Measurements from ENCODE around the gene KCND3.
A peak's percentile ranks its signal among the peaks of the same experiment; 100 is the strongest.

KCND3 gene

DNA sequence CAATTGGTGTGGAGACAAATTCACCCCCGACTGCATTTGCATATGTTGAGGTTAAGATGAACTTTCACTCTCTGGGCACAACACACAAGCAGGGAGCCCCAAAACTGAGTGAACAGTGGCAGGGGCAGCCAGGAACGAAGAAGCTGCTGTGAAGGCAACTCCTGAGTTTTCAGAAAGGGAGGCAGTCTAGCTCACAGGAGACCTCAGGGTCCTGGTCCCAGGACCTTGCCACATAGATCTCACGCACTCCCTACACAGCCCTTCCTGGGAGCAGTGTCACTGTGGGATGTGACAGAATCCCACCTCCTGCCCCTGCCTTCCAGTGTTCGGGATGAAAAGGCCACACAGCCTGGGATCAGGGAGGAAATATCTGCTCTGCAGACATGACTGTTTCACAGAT, 60.9 kb downstream of the KCND3 start:
- Histone ChIP-seq H3K27ac (ENCODE audit: extremely low read depth, low read depth, low read length) (no peak overlapping the region), H3K4me3 (ENCODE audit: low read depth, low read length) (no peak overlapping the region), H3K36me3 (ENCODE audit: control insufficient read depth in 2 of 2, insufficient read depth in 1 of 2, low read length in 2 of 2) (no peaks in the 10 kb centered on the region), H3K4me1 (ENCODE audit: control insufficient read depth, insufficient read depth, low read length) (no peaks in the 10 kb centered on the region), H3K9me3 (ENCODE audit: control insufficient read depth, insufficient read depth, low read depth, low read length) (no peaks in the 10 kb centered on the region)
- TF ChIP-seq ZFP37 (tag by site-specific recombination; IDR thresholded peaks at IDR 0.05) (no peak), ZFP41 (tag by site-specific recombination; IDR thresholded peaks at IDR 0.05; ENCODE audit: borderline replicate concordance) (no peak), ZNF394 (tag by site-specific recombination; IDR thresholded peaks at IDR 0.05; ENCODE audit: borderline replicate concordance) (no peak), MZF1 (tag by site-specific recombination; IDR thresholded peaks at IDR 0.05; ENCODE audit: borderline replicate concordance) (no peak), ZNF404 (tag by site-specific recombination; IDR thresholded peaks at IDR 0.05) (no peak), MEIS1 (CRISPR knock-in tag; IDR thresholded peaks at IDR 0.05; ENCODE audit: borderline replicate concordance) (no peak), ZNF621 (tag by site-specific recombination; IDR thresholded peaks at IDR 0.05) (no peak)
- TF ChIP-seq, protein P1, sequence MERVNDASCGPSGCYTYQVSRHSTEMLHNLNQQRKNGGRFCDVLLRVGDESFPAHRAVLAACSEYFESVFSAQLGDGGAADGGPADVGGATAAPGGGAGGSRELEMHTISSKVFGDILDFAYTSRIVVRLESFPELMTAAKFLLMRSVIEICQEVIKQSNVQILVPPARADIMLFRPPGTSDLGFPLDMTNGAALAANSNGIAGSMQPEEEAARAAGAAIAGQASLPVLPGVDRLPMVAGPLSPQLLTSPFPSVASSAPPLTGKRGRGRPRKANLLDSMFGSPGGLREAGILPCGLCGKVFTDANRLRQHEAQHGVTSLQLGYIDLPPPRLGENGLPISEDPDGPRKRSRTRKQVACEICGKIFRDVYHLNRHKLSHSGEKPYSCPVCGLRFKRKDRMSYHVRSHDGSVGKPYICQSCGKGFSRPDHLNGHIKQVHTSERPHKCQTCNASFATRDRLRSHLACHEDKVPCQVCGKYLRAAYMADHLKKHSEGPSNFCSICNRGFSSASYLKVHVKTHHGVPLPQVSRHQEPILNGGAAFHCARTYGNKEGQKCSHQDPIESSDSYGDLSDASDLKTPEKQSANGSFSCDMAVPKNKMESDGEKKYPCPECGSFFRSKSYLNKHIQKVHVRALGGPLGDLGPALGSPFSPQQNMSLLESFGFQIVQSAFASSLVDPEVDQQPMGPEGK (tag by site-specific recombination; IDR thresholded peaks at IDR 0.05), result no peak
- ChIA-PET POLR2A (no interaction called here), CTCF (no interaction called here)

DNA sequence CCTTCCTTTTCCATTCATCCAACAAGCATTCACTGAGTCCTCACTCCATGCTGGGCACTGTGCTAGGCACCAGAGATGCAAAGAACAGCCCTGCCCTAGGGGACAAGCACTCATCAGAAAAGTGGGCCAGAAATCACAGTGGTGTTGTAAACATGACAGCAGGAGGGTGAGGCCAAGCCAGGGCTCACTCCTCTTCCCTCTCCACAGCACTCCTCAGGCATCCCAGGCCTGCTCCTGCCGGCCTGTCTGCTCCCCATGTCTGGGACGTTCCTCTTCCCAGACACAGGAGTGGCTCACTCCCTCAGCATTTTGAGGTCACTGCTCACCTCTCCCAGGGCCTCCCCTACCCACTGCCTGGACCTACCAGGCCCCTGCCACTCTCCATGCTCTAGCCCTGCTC, 61.8 kb downstream of the KCND3 start:
- ChIA-PET POLR2A (no interaction called here), CTCF (no interaction called here)
- TF ChIP-seq ZIC2 (tag by site-specific recombination; IDR thresholded peaks at IDR 0.05), result peak; percentile 65
- TF ChIP-seq ZFHX2 (tag by site-specific recombination; conservative IDR thresholded peaks at IDR 0.05), result no peak
- TF ChIP-seq, protein P2, sequence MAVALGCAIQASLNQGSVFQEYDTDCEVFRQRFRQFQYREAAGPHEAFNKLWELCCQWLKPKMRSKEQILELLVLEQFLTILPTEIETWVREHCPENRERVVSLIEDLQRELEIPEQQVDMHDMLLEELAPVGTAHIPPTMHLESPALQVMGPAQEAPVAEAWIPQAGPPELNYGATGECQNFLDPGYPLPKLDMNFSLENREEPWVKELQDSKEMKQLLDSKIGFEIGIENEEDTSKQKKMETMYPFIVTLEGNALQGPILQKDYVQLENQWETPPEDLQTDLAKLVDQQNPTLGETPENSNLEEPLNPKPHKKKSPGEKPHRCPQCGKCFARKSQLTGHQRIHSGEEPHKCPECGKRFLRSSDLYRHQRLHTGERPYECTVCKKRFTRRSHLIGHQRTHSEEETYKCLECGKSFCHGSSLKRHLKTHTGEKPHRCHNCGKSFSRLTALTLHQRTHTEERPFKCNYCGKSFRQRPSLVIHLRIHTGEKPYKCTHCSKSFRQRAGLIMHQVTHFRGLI (tag by site-specific recombination; IDR thresholded peaks at IDR 0.05), result no peak
- no peak for TF ChIP-seq ZFP69B (tag by site-specific recombination; IDR thresholded peaks at IDR 0.05)
- Histone ChIP-seq H3K4me3 (ENCODE audit: low read depth, low read length) (no peak overlapping the region), H3K27ac (ENCODE audit: extremely low read depth, low read depth, low read length) (no peak overlapping the region), H3K36me3 (ENCODE audit: control insufficient read depth in 2 of 2, insufficient read depth in 1 of 2, low read length in 2 of 2) (no peaks in the 10 kb centered on the region), H3K9me3 (ENCODE audit: control insufficient read depth, insufficient read depth, low read depth, low read length) (no peaks in the 10 kb centered on the region), H3K4me1 (ENCODE audit: control insufficient read depth, insufficient read depth, low read length) (no peaks in the 10 kb centered on the region)

DNA sequence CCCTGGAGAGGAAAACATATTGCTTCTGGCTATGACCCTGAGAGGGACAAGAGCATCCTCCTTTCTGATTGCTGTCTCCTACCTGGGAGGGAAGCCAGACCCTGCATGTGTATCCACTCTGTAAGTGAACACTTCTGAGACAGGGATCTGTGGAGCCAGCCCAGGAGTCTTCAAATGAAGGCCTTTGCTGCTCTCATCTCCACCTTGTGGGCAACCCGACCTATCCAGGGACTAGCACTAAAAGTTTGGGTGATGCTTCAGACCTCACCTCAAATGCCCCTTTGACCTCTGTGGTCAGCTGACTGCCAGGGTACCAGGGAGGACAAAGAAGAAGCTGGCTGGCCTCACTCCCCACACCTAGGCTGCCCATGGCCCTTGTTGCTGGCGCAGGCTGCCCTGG, 64.7 kb downstream of the KCND3 start:
- no peak for TF ChIP-seq ZNF558 (tag by site-specific recombination; IDR thresholded peaks at IDR 0.05)
- TF ChIP-seq HOXA7 (CRISPR knock-in tag; IDR thresholded peaks at IDR 0.05; ENCODE audit: borderline replicate concordance), result no peak
- TF ChIP-seq ZNF837 (tag by site-specific recombination; IDR thresholded peaks at IDR 0.05), result no peak
- TF ChIP-seq ZNF248 (tag by site-specific recombination; IDR thresholded peaks at IDR 0.05), result no peak
- ChIA-PET POLR2A (no interaction called here), CTCF (no interaction called here)
- no peak overlapping the region for H3K27ac ChIP-seq (ENCODE audit: extremely low read depth, low read depth, low read length)
- no peak overlapping the region for H3K4me3 ChIP-seq (ENCODE audit: low read depth, low read length)
- H3K36me3 ChIP-seq (ENCODE audit: control insufficient read depth in 2 of 2, insufficient read depth in 1 of 2, low read length in 2 of 2), result no peaks in the 10 kb centered on the region
- H3K9me3 ChIP-seq (ENCODE audit: control insufficient read depth, insufficient read depth, low read depth, low read length), result no peaks in the 10 kb centered on the region
- no peaks in the 10 kb centered on the region for H3K4me1 ChIP-seq (ENCODE audit: control insufficient read depth, insufficient read depth, low read length)

DNA sequence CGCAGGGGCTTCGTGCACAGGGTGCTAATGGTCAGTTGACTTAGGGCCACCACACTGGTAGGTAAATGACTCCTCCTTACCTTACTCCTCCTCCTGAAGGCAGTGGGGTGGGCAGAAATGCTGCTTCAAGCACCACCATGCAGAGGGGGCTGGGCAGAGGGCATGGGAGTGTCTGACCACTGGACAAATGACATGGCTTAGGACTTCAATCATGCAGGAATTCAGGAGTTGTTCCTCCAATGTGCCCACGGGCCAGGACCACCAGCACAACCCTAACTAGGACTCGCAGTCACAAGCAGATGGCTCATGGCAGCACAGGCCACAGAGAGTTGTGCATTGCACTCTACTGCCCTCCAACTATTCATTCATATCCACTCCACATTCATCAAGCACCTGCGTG, 65.7 kb downstream of the KCND3 start:
- H3K9me3 ChIP-seq (ENCODE audit: control insufficient read depth, insufficient read depth, low read depth, low read length), result no peaks in the 10 kb centered on the region
- H3K4me3 ChIP-seq (ENCODE audit: low read depth, low read length), result no peak overlapping the region
- H3K36me3 ChIP-seq (ENCODE audit: control insufficient read depth in 2 of 2, insufficient read depth in 1 of 2, low read length in 2 of 2), result no peaks in the 10 kb centered on the region
- no peaks in the 10 kb centered on the region for H3K4me1 ChIP-seq (ENCODE audit: control insufficient read depth, insufficient read depth, low read length)
- ChIA-PET CTCF (no interaction called here), POLR2A (no interaction called here)
- H3K27ac ChIP-seq (ENCODE audit: extremely low read depth, low read depth, low read length), result no peak overlapping the region
- no peak for TF ChIP-seq ZSCAN30 (tag by site-specific recombination; IDR thresholded peaks at IDR 0.05)
- TF ChIP-seq, protein P3, sequence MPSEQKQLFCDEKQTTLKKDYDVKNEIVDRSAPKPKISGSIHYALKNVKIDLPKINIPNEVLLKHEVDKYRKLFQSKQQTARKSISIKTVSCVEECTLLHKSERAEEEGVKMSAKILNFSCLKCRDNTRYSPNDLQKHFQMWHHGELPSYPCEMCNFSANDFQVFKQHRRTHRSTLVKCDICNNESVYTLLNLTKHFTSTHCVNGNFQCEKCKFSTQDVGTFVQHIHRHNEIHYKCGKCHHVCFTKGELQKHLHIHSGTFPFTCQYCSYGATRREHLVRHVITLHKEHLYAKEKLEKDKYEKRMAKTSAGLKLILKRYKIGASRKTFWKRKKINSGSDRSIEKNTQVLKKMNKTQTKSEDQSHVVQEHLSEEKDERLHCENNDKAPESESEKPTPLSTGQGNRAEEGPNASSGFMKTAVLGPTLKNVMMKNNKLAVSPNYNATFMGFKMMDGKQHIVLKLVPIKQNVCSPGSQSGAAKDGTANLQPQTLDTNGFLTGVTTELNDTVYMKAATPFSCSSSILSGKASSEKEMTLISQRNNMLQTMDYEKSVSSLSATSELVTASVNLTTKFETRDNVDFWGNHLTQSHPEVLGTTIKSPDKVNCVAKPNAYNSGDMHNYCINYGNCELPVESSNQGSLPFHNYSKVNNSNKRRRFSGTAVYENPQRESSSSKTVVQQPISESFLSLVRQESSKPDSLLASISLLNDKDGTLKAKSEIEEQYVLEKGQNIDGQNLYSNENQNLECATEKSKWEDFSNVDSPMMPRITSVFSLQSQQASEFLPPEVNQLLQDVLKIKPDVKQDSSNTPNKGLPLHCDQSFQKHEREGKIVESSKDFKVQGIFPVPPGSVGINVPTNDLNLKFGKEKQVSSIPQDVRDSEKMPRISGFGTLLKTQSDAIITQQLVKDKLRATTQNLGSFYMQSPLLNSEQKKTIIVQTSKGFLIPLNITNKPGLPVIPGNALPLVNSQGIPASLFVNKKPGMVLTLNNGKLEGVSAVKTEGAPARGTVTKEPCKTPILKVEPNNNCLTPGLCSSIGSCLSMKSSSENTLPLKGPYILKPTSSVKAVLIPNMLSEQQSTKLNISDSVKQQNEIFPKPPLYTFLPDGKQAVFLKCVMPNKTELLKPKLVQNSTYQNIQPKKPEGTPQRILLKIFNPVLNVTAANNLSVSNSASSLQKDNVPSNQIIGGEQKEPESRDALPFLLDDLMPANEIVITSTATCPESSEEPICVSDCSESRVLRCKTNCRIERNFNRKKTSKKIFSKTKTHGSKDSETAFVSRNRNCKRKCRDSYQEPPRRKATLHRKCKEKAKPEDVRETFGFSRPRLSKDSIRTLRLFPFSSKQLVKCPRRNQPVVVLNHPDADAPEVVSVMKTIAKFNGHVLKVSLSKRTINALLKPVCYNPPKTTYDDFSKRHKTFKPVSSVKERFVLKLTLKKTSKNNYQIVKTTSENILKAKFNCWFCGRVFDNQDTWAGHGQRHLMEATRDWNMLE (tag by site-specific recombination; conservative IDR thresholded peaks at IDR 0.05; ENCODE audit: low read depth), result no peak
- no peak for TF ChIP-seq OVOL3 (tag by site-specific recombination; IDR thresholded peaks at IDR 0.05)
- no peak for TF ChIP-seq ZSCAN16 (tag by site-specific recombination; IDR thresholded peaks at IDR 0.05)
- no peak for TF ChIP-seq TRIM28 (IDR thresholded peaks at IDR 0.05; ENCODE audit: borderline replicate concordance, low read length)
- TF ChIP-seq HOXC10 (CRISPR knock-in tag; IDR thresholded peaks at IDR 0.05), result no peak
- no peak for TF ChIP-seq ZNF473 (tag by site-specific recombination; IDR thresholded peaks at IDR 0.05)
